ENCODE measurements around the gene PHPT1. TPM values are rescaled to one million over a fixed set of nuclear protein-coding genes. Genes with fewer than 3 reads are reported as not detected.

The PHPT1 gene
- total and polyA plus RNA-seq, 2 of the 8 experiments (the other 6 are each of a cell fraction or from before 2014, with no cell fraction given): 109 to 226 TPM

GRCh38 chr9:136828474-136829140 lies 20.6 kb upstream of the PHPT1 start:
- no peak overlapping the region for H3K14ac ChIP-seq (ENCODE audit: insufficient read length)
- H3K4me2 ChIP-seq (ENCODE audit: insufficient read depth in 1 of 2, low read depth in 2 of 2, low read length in 2 of 2): no peak overlapping the region
- no peak overlapping the region for H2AFZ ChIP-seq (ENCODE audit: low read length)
- H3K9me3 ChIP-seq (ENCODE audit: insufficient read depth in 2 of 2, low read depth in 1 of 2, low read length in 1 of 2): no peaks in the 10 kb centered on the region
- no peak overlapping the region for H3K23ac ChIP-seq (ENCODE audit: insufficient read length)
- 93% methylated on average over 29 of the region's 31 CpGs; no CpG with 5 or more reads in 1 of the 2 experiments for WGBS, 2 experiments (ENCODE audit: extremely low coverage in 1 of 2, insufficient coverage in 1 of 2, insufficient read length in 1 of 2, insufficient replicate concordance in 2 of 2, low coverage in 1 of 2, low lambda C conversion rate in 2 of 2, missing lambda C conversion rate in 1 of 2)
- peak overlapping the region; percentile 44; the same call in 1 of the 2 replicates for H2BK5ac ChIP-seq (ENCODE audit: low read depth, low read length)
- H3K4me1 ChIP-seq (replicated peaks in 1 of 4; ENCODE audit: control insufficient read depth in 3 of 4, insufficient read depth in 4 of 4, low read length in 3 of 4): no peaks in the 10 kb centered on the region; a peak in 1 of 7 replicates
- H2BK120ac ChIP-seq (replicated peaks; ENCODE audit: low read depth, low read length): no peak overlapping the region
- H2BK12ac ChIP-seq (ENCODE audit: low read depth, low read length): no peak overlapping the region
- no peak overlapping the region for H3K27ac ChIP-seq (ENCODE audit: low read depth, low read length)
- H2BK20ac ChIP-seq (ENCODE audit: low read length): no peak overlapping the region
- H2AK5ac ChIP-seq (ENCODE audit: low read depth, low read length): no peak overlapping the region
- no peak overlapping the region for H3K4me3 ChIP-seq (ENCODE audit: extremely low read depth in 1 of 4, insufficient read depth in 2 of 4, low read depth in 3 of 4, low read length in 4 of 4)
- CTCF ChIA-PET (ENCODE audit: partially characterized antibody): interaction anchor here (1.2 to 9.0 kb wide), 3 partner anchors 14 to 147 kb away, joined by 3 to 55 read pairs (median 3); partner anchors contain the start of gene AJM1
- H3K36me3 ChIP-seq (ENCODE audit: control insufficient read depth in 2 of 4, insufficient read depth in 4 of 4, low read length in 3 of 4): peaks cover 17 to 59% (median 45%) of the 10 kb centered on the region in 4 experiments
- no peak for FAIRE-seq
- H2BK15ac ChIP-seq (ENCODE audit: low read length): no peak overlapping the region
- POLR2A ChIA-PET (ENCODE audit: partially characterized antibody): interaction anchor here (0.7 to 20.5 kb wide), 4 partner anchors 20 to 29 kb away, joined by 3 to 248 read pairs (median 3); partner anchors contain the start of genes MAMDC4 and RABL6
- H3K27me3 ChIP-seq (replicated peaks in 1 of 4; ENCODE audit: control insufficient read depth in 3 of 4, extremely low read depth in 1 of 4, insufficient read depth in 3 of 4, low read length in 3 of 4): no peaks in the 10 kb centered on the region
- DNase-seq (ENCODE audit: low read depth in 1 of 2, low spot score in 2 of 2): no peak
- H3K79me1 ChIP-seq (ENCODE audit: low read depth, low read length): peaks cover 4% of the 10 kb centered on the region; the same call in 1 of the 2 replicates
- no peak overlapping the region for H3K4ac ChIP-seq (replicated peaks; ENCODE audit: insufficient read length, low read depth, low read length)
- no peaks in the 10 kb centered on the region for H3K23me2 ChIP-seq (ENCODE audit: low read depth, low read length)
- no peak overlapping the region for H4K5ac ChIP-seq (ENCODE audit: insufficient read length, low read depth, low read length)
- H4K8ac ChIP-seq (ENCODE audit: extremely low read depth, insufficient read depth, low read length): no peak overlapping the region; the same call in 1 of the 2 replicates
- no peak overlapping the region for H3K9ac ChIP-seq (replicated peaks in 1 of 4; ENCODE audit: extremely low read depth in 1 of 4, low read depth in 3 of 4, low read length in 3 of 4)
- H4K91ac ChIP-seq (replicated peaks; ENCODE audit: insufficient read length, low read length): no peak overlapping the region
- H3K18ac ChIP-seq (ENCODE audit: extremely low read depth, low read length): no peak overlapping the region
- peaks cover 5 to 29% of the 10 kb centered on the region in 2 experiments for H4K20me1 ChIP-seq (replicated peaks in 1 of 2; ENCODE audit: control insufficient read depth in 1 of 2, insufficient read depth in 2 of 2, low read length in 2 of 2)
- H3K79me2 ChIP-seq (ENCODE audit: control insufficient read depth in 1 of 2, insufficient read depth in 2 of 2, low read length in 2 of 2): no peaks in the 10 kb centered on the region
- no peak overlapping the region for H3K56ac ChIP-seq (replicated peaks; ENCODE audit: insufficient read length, low read depth, low read length)
- TF ChIP-seq ATF2 (IDR thresholded peaks at IDR 0.05; ENCODE audit: low read length) (no peak), HDAC2 (IDR thresholded peaks at IDR 0.05; ENCODE audit: borderline replicate concordance in 1 of 2, low read depth in 2 of 2, low read length in 2 of 2) (no peak), BACH1 (IDR thresholded peaks at IDR 0.05; ENCODE audit: low read length) (no peak), POU5F1 (IDR thresholded peaks at IDR 0.05; ENCODE audit: low read depth, low read length) (no peak), NANOG (IDR thresholded peaks at IDR 0.05; ENCODE audit: insufficient read depth, low read depth, low read length, poor library complexity, severe bottlenecking) (no peak), RFX5 (IDR thresholded peaks at IDR 0.05; ENCODE audit: borderline replicate concordance, low read depth, low read length) (no peak), JUN (IDR thresholded peaks at IDR 0.05; ENCODE audit: low read depth, low read length) (no peak), RNF2 (IDR thresholded peaks at IDR 0.05; ENCODE audit: borderline replicate concordance, low read depth, low read length, missing control alignments, poor library complexity, severe bottlenecking) (no peak), POLR2A (IDR thresholded peaks at IDR 0.05; ENCODE audit: control extremely low read depth in 1 of 2, low read depth in 2 of 2, low read length in 2 of 2) (no peak), RBBP5 (IDR thresholded peaks at IDR 0.05; ENCODE audit: borderline replicate concordance, low read depth, low read length) (no peak)
